ENCODE measurements around the gene TNFRSF6B. TPM values are rescaled to one million over a fixed set of nuclear protein-coding genes. Genes with fewer than 3 reads are reported as not detected.

Gene TNFRSF6B
- total RNA-seq, 4 donors from 2014 or later, result 2.1 to 16.1 (median 11.1) TPM

GRCh38 chr20:63731410-63731809 lies 35.0 kb downstream of the TNFRSF6B start:
- WGBS, result 62% methylated on average over 5 of the region's 5 CpGs

GRCh38 chr20:63732118-63733095 lies 36.0 kb downstream of the TNFRSF6B start:
- Histone ChIP-seq H3K9me3 (no peaks in the 10 kb centered on the region), H3K27me3 (no peaks in the 10 kb centered on the region), H3K36me3 (peaks cover 40% of the 10 kb centered on the region), H3K4me1 (peaks cover 16% of the 10 kb centered on the region), H3K27ac (no peak overlapping the region), H3K4me3 (no peak overlapping the region)
- DNase-seq (ENCODE audit: low spot score in 2 of 2), result peak in 1 of 2 donors; percentile 41
- WGBS, result 87% methylated on average over 38 of the region's 38 CpGs
- TF ChIP-seq EP300 (IDR thresholded peaks at IDR 0.05) (no peak), POLR2A (IDR thresholded peaks at IDR 0.05) (no peak), CTCF (IDR thresholded peaks at IDR 0.05) (no peak)

More at GRCh38 chr20:63731410-63731809, 35.0 kb downstream of the TNFRSF6B start:
- no peaks in the 10 kb centered on the region for H3K9me3 ChIP-seq
- H3K36me3 ChIP-seq, result peaks cover 40% of the 10 kb centered on the region
- H3K4me3 ChIP-seq, result no peak overlapping the region
- H3K27ac ChIP-seq, result no peak overlapping the region
- TF ChIP-seq EP300 (IDR thresholded peaks at IDR 0.05), result no peak
- TF ChIP-seq POLR2AphosphoS5 (IDR thresholded peaks at IDR 0.05), result no peak
- TF ChIP-seq CTCF (IDR thresholded peaks at IDR 0.05), result no peak
- TF ChIP-seq POLR2A (IDR thresholded peaks at IDR 0.05), result no peak
- peaks cover 6% of the 10 kb centered on the region for H3K4me1 ChIP-seq
- DNase-seq (ENCODE audit: low spot score in 2 of 2), result no peak
- no peaks in the 10 kb centered on the region for H3K27me3 ChIP-seq

- peak in 1 of 2 donors; percentile 49 for DNase-seq (ENCODE audit: low spot score in 2 of 2)
- TF ChIP-seq EP300 (IDR thresholded peaks at IDR 0.05), result no peak
- TF ChIP-seq POLR2AphosphoS5 (IDR thresholded peaks at IDR 0.05), result no peak
- no peak for TF ChIP-seq POLR2A (IDR thresholded peaks at IDR 0.05)
- TF ChIP-seq CTCF (IDR thresholded peaks at IDR 0.05), result no peak
- WGBS, result 100% methylated on average over 2 of the region's 13 CpGs
- Histone ChIP-seq H3K4me1 (peaks cover 23% of the 10 kb centered on the region), H3K9me3 (no peaks in the 10 kb centered on the region), H3K36me3 (peaks cover 40% of the 10 kb centered on the region), H3K27ac (no peak overlapping the region), H3K4me3 (no peak overlapping the region), H3K27me3 (no peaks in the 10 kb centered on the region)
Measured at GRCh38 chr20:63733117-63733516, 36.7 kb downstream of the TNFRSF6B start.

GRCh38 chr20:63733579-63734081 lies 37.2 kb downstream of the TNFRSF6B start:
- peaks cover 36% of the 10 kb centered on the region for H3K36me3 ChIP-seq
- TF ChIP-seq POLR2AphosphoS5 (IDR thresholded peaks at IDR 0.05) (no peak), POLR2A (IDR thresholded peaks at IDR 0.05) (no peak), EP300 (IDR thresholded peaks at IDR 0.05) (no peak), CTCF (IDR thresholded peaks at IDR 0.05) (no peak)
- H3K4me3 ChIP-seq, result no peak overlapping the region
- no peaks in the 10 kb centered on the region for H3K9me3 ChIP-seq
- no peaks in the 10 kb centered on the region for H3K27me3 ChIP-seq
- DNase-seq (ENCODE audit: low spot score in 2 of 2), result peak in 1 of 2 donors; percentile 60
- no peak overlapping the region for H3K27ac ChIP-seq
- H3K4me1 ChIP-seq, result peaks cover 29% of the 10 kb centered on the region
- WGBS, result 95% methylated on average over 11 of the region's 18 CpGs

All from suprapubic skin (tissue), 4 donors.